DOHH2 (cell line): ENCODE results near the gene MED13.

ENCODE experiments used
- H3F3A ChIP-seq: fragments of 200-600 bp; sonication (generic), shearing (Covaris generic); 2 replicates; pipeline ENCODE4 v1.6.0; 2016; ENCODE audit warnings: antibody characterized with exemption, mild to moderate bottlenecking; ENCODE audit not compliant: control insufficient read depth, insufficient read depth
- H3K27ac ChIP-seq: fragments of 200-600 bp; sonication (generic); 2 replicates; pipeline ENCODE4 v1.5.1; 2014; ENCODE audit warnings: low read depth, mild to moderate bottlenecking, low read length, moderate library complexity
- H3K27me3 ChIP-seq: fragments of 200-600 bp; sonication (generic); 2 replicates; pipeline ENCODE4 v1.6.1; 2014; ENCODE audit warnings: mild to moderate bottlenecking, low read length, mixed read lengths; ENCODE audit not compliant: control insufficient read depth
- H3K36me3 ChIP-seq: fragments of 200-600 bp; sonication (generic); 2 replicates; pipeline ENCODE4 v1.6.1; 2014; ENCODE audit warnings: mild to moderate bottlenecking, low read length, moderate library complexity, mixed read lengths; ENCODE audit not compliant: control insufficient read depth
- H3K4me1 ChIP-seq: fragments of 200-600 bp; sonication (generic); 2 replicates; pipeline ENCODE4 v1.6.1; 2014; ENCODE audit warnings: mild to moderate bottlenecking, low read length, mixed read lengths; ENCODE audit not compliant: control insufficient read depth
- H3K4me2 ChIP-seq: fragments of 200-600 bp; sonication (generic); 2 replicates; pipeline ENCODE4 v1.6.0; 2014; ENCODE audit warnings: mild to moderate bottlenecking, low read length, moderate library complexity
- H3K4me3 ChIP-seq: fragments of 200-600 bp; sonication (generic); 2 replicates; pipeline ENCODE4 v1.5.1; 2014; ENCODE audit warnings: mild to moderate bottlenecking, low read length, mixed read lengths
- H3K79me2 ChIP-seq: fragments of 200-600 bp; sonication (generic); 2 replicates; pipeline ENCODE4 v1.6.1; 2014; ENCODE audit warnings: mild to moderate bottlenecking, low read length, mixed read lengths; ENCODE audit not compliant: control insufficient read depth
- H3K9me2 ChIP-seq: fragments of 200-600 bp; sonication (generic); replicated peaks from 2 replicates; pipeline ENCODE4 v1.6.1; 2014; ENCODE audit warnings: mild to moderate bottlenecking, low read length, mixed read lengths; ENCODE audit not compliant: control insufficient read depth
- H3K9me3 ChIP-seq: fragments of 200-600 bp; sonication (generic); 2 replicates; pipeline ENCODE4 v1.6.1; 2014; ENCODE audit warnings: antibody characterized with exemption, low read length, mixed read lengths; ENCODE audit not compliant: control insufficient read depth, insufficient read depth
- H4K20me1 ChIP-seq: fragments of 200-600 bp; sonication (generic); 2 replicates; pipeline ENCODE4 v1.6.0; 2014; ENCODE audit warnings: low read depth, mild to moderate bottlenecking, antibody characterized with exemption, low read length, moderate library complexity; ENCODE audit not compliant: control insufficient read depth, insufficient read depth
- EZH2phosphoT487 ChIP-seq: fragments of 200-600 bp; sonication (generic); IDR thresholded peaks from 2 replicates; pipeline ENCODE4 v1.6.1; 2017; ENCODE audit warnings: borderline replicate concordance, mild to moderate bottlenecking, antibody characterized with exemption, low read length, moderate library complexity, mixed read lengths
- TF ChIP-seq, protein P1 (sequence below): fragments of 200-600 bp; sonication (generic); IDR thresholded peaks from one replicate; pipeline ENCODE4 v1.5.1; 2014; ENCODE audit warnings: antibody characterized with exemption, mild to moderate bottlenecking, low read depth, low read length; ENCODE audit not compliant: poor library complexity, severe bottlenecking

Gene MED13

DNA sequence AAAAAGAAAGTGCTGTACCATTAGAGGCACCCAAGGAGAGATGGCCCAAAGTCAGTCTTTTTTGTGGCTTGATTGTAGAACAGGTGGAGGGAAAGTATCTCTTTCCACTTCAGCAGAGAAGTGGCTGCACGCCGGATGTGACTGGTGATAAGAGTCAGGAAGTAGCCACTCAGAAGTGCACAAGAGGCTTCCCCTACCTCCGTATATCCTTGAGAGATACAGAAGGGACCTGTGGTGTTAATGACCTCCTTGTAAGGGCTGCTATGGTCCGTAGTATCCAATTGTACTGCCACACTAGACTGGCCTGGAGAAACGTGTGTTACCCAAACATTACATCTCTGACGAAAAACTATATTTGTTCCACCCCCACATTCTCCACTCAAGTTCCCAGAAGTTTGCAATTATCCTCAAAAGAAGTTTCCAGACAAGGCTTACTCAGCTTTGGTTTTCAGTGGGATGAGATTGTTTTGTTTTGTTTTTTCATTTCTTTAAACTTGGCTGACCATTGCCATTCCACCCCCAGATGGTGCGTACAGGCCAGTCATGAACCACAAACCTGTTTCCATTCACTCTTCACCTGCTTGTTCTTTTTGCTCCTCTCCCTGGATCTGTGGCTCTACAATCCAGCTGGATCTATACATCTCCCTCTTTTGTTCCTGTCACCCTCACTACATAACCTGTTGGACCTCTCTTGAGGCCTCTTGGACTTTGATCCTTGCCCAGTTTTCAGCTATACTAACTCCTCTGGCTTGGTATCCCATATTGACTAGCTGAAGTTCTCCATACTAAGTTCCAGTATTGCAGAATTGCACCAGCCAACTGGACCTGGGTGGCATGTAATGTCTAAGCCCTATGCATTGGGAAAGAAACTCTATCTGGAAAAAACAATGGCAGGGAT, 20.7 kb upstream of the MED13 start:
- Histone ChIP-seq H3K4me1 (0 out of 2 replicates have a peak, but pooled peaks cover 2% of the 10 kb centered on the region), H3F3A (no peaks in the 10 kb centered on the region), H3K9me2 (no peaks in the 10 kb centered on the region), H4K20me1 (no peaks in the 10 kb centered on the region), H3K27me3 (0 out of 2 replicates have a peak, but pooled peaks cover under 1% of the 10 kb centered on the region), H3K4me2 (no peak overlapping the region), H3K9me3 (no peaks in the 10 kb centered on the region), H3K4me3 (no peak overlapping the region), H3K79me2 (no peaks in the 10 kb centered on the region), H3K27ac (no peak overlapping the region), H3K36me3 (no peaks in the 10 kb centered on the region)
- TF ChIP-seq, protein P1, sequence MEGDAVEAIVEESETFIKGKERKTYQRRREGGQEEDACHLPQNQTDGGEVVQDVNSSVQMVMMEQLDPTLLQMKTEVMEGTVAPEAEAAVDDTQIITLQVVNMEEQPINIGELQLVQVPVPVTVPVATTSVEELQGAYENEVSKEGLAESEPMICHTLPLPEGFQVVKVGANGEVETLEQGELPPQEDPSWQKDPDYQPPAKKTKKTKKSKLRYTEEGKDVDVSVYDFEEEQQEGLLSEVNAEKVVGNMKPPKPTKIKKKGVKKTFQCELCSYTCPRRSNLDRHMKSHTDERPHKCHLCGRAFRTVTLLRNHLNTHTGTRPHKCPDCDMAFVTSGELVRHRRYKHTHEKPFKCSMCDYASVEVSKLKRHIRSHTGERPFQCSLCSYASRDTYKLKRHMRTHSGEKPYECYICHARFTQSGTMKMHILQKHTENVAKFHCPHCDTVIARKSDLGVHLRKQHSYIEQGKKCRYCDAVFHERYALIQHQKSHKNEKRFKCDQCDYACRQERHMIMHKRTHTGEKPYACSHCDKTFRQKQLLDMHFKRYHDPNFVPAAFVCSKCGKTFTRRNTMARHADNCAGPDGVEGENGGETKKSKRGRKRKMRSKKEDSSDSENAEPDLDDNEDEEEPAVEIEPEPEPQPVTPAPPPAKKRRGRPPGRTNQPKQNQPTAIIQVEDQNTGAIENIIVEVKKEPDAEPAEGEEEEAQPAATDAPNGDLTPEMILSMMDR = no peak
- TF ChIP-seq EZH2phosphoT487 = no peak

DNA sequence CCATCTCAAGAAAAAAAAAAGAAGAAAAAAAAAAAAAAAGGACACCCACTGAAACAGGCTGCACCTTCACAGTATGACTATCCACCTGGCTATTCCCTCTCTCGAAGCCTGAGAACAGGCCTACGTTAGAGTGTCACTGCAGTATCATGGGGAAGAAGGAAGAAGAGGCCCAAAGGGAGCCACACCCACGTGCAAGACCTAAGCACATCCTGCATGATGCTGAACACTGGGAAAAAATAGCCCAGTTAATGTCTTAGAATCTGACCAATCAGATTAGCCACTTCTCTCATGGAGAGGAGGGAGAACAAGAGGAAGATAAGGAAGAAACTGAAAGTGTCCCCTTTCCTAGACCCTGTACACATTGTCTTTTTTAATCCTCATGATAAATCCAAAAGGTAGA, 19.5 kb upstream of the MED13 start:
- Histone ChIP-seq H3K9me2 (no peaks in the 10 kb centered on the region), H3K79me2 (no peaks in the 10 kb centered on the region), H3K36me3 (no peaks in the 10 kb centered on the region), H3K27me3 (0 out of 2 replicates have a peak, but pooled peaks cover 2% of the 10 kb centered on the region), H3K9me3 (no peaks in the 10 kb centered on the region), H3K27ac (no peak overlapping the region), H3K4me1 (0 out of 2 replicates have a peak, but pooled peaks cover 2% of the 10 kb centered on the region), H4K20me1 (no peaks in the 10 kb centered on the region), H3K4me2 (no peak overlapping the region), H3F3A (no peaks in the 10 kb centered on the region), H3K4me3 (no peak overlapping the region)
- TF ChIP-seq, protein P1 = no peak
- TF ChIP-seq EZH2phosphoT487 = no peak

DNA sequence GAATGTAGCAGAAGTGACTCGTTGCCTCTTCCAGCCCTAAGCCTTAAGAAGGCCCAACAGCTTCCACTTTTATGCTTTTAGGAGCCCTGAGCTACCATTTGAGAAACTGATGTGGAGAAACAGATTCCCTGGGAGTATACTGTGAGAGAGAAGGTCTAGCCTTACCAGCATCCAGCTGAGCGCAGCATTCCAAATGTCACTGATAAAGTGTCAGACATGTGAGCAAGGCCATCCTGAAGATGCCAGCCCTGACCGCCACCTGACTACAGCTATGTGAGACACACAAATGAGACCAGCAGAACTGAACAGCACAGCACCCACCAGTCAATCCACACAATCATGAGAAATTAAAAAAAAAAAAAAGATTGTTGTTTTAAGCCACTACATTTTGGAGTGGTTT, 18.6 kb upstream of the MED13 start:
- no peaks in the 10 kb centered on the region for H3K9me2 ChIP-seq
- no peak for TF ChIP-seq EZH2phosphoT487
- TF ChIP-seq, protein P1 = no peak
- H3K79me2 ChIP-seq = no peaks in the 10 kb centered on the region
- no peaks in the 10 kb centered on the region for H3K36me3 ChIP-seq
- no peak overlapping the region for H3K4me3 ChIP-seq
- H3F3A ChIP-seq = no peaks in the 10 kb centered on the region
- 0 out of 2 replicates have a peak, but pooled peaks cover 2% of the 10 kb centered on the region for H3K4me1 ChIP-seq
- 0 out of 2 replicates have a peak, but pooled peaks cover 2% of the 10 kb centered on the region for H3K27me3 ChIP-seq
- no peaks in the 10 kb centered on the region for H4K20me1 ChIP-seq
- H3K4me2 ChIP-seq = no peak overlapping the region
- H3K27ac ChIP-seq = no peak overlapping the region
- H3K9me3 ChIP-seq = no peaks in the 10 kb centered on the region
